Osteocyte (in vitro differentiated cells): ENCODE measurements around the gene ZNRF3. TPM values are rescaled to one million over a fixed set of nuclear protein-coding genes. Genes with fewer than 3 reads are reported as not detected.

Experiments
- DNase-seq: peaks from one replicate; pipeline ENCODE4 v3.0.0; 2021; ENCODE audit warnings: mixed read lengths; ENCODE audit not compliant: unreplicated experiment; ENCODE audit errors: extremely low spot score
- H3K27ac Mint-ChIP-seq: one replicate; pipeline ENCODE4 v1.8.0; 2021; ENCODE audit warnings: mild to moderate bottlenecking, mixed read lengths; ENCODE audit not compliant: unreplicated experiment
- H3K27me3 Mint-ChIP-seq: one replicate; pipeline ENCODE4 v1.8.0; 2021; ENCODE audit warnings: mixed read lengths; ENCODE audit not compliant: unreplicated experiment
- H3K36me3 Mint-ChIP-seq: one replicate; pipeline ENCODE4 v1.8.0; 2021; ENCODE audit warnings: mixed read lengths; ENCODE audit not compliant: unreplicated experiment
- H3K4me1 Mint-ChIP-seq: one replicate; pipeline ENCODE4 v1.8.0; 2021; ENCODE audit warnings: mixed read lengths; ENCODE audit not compliant: unreplicated experiment
- H3K4me3 Mint-ChIP-seq: one replicate; pipeline ENCODE4 v1.8.0; 2021; ENCODE audit warnings: mild to moderate bottlenecking, moderate library complexity, mixed read lengths; ENCODE audit not compliant: unreplicated experiment
- H3K9me3 Mint-ChIP-seq: one replicate; pipeline ENCODE4 v1.8.0; 2021; ENCODE audit warnings: mixed read lengths; ENCODE audit not compliant: unreplicated experiment
- total RNA-seq: library from RNA; stranded (reverse); gene quantifications from 2 replicates; pipeline ENCODE4 v1.2.1, GENCODE V29; 2021
- TF ChIP-seq, protein P1 (sequence below): fragments of 200-600 bp; sonication (generic); IDR thresholded peaks from 2 replicates; pipeline ENCODE4 v1.5.0; 2021; ENCODE audit warnings: antibody characterized with exemption, mild to moderate bottlenecking, moderate library complexity

Gene ZNRF3
- total RNA-seq, 1 donor from 2014 or later, result 6.4 TPM

DNA sequence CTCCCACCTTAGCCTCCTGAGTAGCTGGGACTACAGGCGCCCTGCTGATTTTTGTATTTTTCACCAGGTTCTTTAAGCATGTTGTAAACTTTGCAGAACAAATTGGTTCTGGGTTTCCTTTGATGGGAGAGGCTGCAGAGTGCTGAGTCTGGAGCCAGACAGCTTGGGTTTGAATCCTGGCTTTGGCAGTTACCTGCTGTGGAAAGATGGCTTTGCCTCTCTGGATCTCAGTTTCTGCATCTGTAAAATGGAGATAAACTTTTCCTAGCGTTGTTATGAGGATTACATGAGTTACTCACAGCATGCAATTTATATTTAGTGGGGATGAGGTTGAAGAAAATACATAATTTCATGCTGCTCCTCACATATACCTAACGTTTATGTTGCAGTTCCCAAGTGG lies 19.1 kb downstream of the ZNRF3 start:
- TF ChIP-seq, protein P1, sequence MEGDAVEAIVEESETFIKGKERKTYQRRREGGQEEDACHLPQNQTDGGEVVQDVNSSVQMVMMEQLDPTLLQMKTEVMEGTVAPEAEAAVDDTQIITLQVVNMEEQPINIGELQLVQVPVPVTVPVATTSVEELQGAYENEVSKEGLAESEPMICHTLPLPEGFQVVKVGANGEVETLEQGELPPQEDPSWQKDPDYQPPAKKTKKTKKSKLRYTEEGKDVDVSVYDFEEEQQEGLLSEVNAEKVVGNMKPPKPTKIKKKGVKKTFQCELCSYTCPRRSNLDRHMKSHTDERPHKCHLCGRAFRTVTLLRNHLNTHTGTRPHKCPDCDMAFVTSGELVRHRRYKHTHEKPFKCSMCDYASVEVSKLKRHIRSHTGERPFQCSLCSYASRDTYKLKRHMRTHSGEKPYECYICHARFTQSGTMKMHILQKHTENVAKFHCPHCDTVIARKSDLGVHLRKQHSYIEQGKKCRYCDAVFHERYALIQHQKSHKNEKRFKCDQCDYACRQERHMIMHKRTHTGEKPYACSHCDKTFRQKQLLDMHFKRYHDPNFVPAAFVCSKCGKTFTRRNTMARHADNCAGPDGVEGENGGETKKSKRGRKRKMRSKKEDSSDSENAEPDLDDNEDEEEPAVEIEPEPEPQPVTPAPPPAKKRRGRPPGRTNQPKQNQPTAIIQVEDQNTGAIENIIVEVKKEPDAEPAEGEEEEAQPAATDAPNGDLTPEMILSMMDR, result no peak
- Mint-ChIP-seq H3K36me3 (peaks cover 3% of the 10 kb centered on the region), H3K27ac (no peak overlapping the region), H3K27me3 (no peaks in the 10 kb centered on the region), H3K9me3 (no peaks in the 10 kb centered on the region), H3K4me3 (no peak overlapping the region), H3K4me1 (peaks cover 23% of the 10 kb centered on the region)
- DNase-seq, result no peak

- Mint-ChIP-seq H3K27ac (no peak overlapping the region), H3K27me3 (no peaks in the 10 kb centered on the region), H3K9me3 (no peaks in the 10 kb centered on the region), H3K36me3 (peaks cover 3% of the 10 kb centered on the region), H3K4me3 (no peak overlapping the region), H3K4me1 (peaks cover 21% of the 10 kb centered on the region)
- no peak for DNase-seq
- TF ChIP-seq, protein P1, result no peak
Measured at GRCh38 chr22:28903080-28903479, 19.7 kb downstream of the ZNRF3 start.

DNA sequence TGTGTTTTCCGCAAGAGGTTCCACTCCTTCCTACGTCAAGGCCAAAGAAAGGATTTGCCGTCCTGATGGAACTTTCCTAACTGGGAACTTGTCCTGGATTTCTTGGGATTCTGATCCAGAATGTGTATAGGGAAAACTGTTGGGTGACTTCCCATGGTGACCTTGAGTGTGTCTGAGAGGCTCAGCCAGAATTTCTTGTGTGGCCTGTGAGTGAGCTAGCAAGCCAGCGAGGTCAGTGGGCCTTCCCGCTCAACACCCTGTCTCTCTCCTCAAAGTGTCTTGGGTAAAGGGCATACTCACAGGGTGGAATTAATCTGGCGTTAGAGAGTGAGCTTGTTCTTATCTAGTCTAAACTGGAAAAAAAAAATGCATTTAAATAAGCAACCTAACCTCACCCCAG lies 20.4 kb downstream of the ZNRF3 start:
- no peaks in the 10 kb centered on the region for H3K9me3 Mint-ChIP-seq
- DNase-seq, result no peak
- H3K36me3 Mint-ChIP-seq, result peaks cover 3% of the 10 kb centered on the region
- peaks cover 21% of the 10 kb centered on the region for H3K4me1 Mint-ChIP-seq
- TF ChIP-seq, protein P1, result no peak
- H3K27me3 Mint-ChIP-seq, result no peaks in the 10 kb centered on the region
- no peak overlapping the region for H3K4me3 Mint-ChIP-seq
- H3K27ac Mint-ChIP-seq, result no peak overlapping the region

GRCh38 chr22:28904211-28904896 lies 21.0 kb downstream of the ZNRF3 start:
- peaks cover 18% of the 10 kb centered on the region for H3K4me1 Mint-ChIP-seq
- TF ChIP-seq, protein P1, result no peak
- no peaks in the 10 kb centered on the region for H3K27me3 Mint-ChIP-seq
- no peak overlapping the region for H3K4me3 Mint-ChIP-seq
- H3K9me3 Mint-ChIP-seq, result no peaks in the 10 kb centered on the region
- H3K36me3 Mint-ChIP-seq, result peaks cover 3% of the 10 kb centered on the region
- DNase-seq, result no peak
- no peak overlapping the region for H3K27ac Mint-ChIP-seq

DNA sequence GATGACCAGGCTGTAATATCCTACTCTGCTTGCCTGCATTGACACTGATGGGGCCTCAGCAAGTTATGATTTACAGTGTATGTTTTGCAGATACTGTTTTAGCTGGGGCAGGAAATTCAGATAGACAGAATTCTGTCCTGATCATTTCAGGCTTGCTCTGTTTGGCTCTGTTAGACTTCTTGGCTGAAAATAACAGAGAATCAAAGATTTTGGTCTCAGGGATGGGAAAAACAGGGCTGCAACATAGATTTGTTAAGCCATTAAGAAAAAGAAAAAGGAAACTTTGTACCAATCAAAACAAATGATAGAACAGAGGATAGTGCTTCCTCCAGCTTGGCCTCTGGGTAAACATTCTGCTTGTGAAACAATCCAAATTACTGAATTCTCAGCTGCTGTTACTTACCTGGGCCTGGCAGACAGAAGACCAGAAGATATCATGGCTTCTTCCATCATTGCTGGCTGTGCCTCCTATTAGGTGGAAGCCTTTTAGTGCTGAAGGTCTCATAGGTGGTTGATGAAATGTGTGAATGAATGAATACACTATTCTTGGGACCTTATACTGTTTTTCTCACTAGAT lies 22.0 kb downstream of the ZNRF3 start:
- Mint-ChIP-seq H3K27me3 (no peaks in the 10 kb centered on the region), H3K9me3 (no peaks in the 10 kb centered on the region), H3K4me1 (peaks cover 15% of the 10 kb centered on the region), H3K36me3 (peaks cover 3% of the 10 kb centered on the region), H3K27ac (no peak overlapping the region), H3K4me3 (no peak overlapping the region)
- DNase-seq, result no peak
- TF ChIP-seq, protein P1, result no peak
